HL-60 (cell line): ENCODE results near the gene TMEM244.

Experiments used
- POLR2AphosphoS5 ChIP-seq: IDR thresholded peaks from 2 replicates; pipeline ENCODE4 v1.6.1; 2012; ENCODE audit warnings: low read depth
- TF ChIP-seq, protein P1 (sequence below): IDR thresholded peaks from one replicate; pipeline ENCODE4 v1.5.1; 2011; ENCODE audit warnings: low read length, control low read depth, inconsistent platforms; ENCODE audit not compliant: insufficient read depth
- TF ChIP-seq, protein P2 (sequence below): IDR thresholded peaks from 2 replicates; pipeline ENCODE4 v1.6.1; 2012; ENCODE audit warnings: low read depth; ENCODE audit not compliant: insufficient replicate concordance

DNA sequence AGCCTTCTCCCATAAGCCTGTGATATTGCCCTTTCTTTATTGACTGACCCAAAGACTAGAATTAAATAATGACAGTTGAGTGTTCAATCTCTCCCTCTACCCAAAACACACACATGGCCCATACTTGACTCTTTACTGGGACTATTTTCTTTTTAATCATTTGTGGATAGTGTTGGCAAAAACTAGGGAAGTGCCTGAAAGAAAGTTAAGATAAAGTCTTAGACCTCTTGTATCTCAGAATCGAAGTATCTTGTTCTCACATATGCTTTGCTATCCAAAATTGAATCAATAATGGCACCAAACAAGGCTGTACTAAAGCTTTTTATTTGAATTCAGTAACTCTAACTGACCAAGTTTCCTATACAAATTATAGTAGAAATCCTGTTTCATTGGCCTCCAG, 19.0 kb downstream of the TMEM244 start:
- TF ChIP-seq, protein P1, sequence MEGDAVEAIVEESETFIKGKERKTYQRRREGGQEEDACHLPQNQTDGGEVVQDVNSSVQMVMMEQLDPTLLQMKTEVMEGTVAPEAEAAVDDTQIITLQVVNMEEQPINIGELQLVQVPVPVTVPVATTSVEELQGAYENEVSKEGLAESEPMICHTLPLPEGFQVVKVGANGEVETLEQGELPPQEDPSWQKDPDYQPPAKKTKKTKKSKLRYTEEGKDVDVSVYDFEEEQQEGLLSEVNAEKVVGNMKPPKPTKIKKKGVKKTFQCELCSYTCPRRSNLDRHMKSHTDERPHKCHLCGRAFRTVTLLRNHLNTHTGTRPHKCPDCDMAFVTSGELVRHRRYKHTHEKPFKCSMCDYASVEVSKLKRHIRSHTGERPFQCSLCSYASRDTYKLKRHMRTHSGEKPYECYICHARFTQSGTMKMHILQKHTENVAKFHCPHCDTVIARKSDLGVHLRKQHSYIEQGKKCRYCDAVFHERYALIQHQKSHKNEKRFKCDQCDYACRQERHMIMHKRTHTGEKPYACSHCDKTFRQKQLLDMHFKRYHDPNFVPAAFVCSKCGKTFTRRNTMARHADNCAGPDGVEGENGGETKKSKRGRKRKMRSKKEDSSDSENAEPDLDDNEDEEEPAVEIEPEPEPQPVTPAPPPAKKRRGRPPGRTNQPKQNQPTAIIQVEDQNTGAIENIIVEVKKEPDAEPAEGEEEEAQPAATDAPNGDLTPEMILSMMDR: no peak
- TF ChIP-seq, protein P2, sequence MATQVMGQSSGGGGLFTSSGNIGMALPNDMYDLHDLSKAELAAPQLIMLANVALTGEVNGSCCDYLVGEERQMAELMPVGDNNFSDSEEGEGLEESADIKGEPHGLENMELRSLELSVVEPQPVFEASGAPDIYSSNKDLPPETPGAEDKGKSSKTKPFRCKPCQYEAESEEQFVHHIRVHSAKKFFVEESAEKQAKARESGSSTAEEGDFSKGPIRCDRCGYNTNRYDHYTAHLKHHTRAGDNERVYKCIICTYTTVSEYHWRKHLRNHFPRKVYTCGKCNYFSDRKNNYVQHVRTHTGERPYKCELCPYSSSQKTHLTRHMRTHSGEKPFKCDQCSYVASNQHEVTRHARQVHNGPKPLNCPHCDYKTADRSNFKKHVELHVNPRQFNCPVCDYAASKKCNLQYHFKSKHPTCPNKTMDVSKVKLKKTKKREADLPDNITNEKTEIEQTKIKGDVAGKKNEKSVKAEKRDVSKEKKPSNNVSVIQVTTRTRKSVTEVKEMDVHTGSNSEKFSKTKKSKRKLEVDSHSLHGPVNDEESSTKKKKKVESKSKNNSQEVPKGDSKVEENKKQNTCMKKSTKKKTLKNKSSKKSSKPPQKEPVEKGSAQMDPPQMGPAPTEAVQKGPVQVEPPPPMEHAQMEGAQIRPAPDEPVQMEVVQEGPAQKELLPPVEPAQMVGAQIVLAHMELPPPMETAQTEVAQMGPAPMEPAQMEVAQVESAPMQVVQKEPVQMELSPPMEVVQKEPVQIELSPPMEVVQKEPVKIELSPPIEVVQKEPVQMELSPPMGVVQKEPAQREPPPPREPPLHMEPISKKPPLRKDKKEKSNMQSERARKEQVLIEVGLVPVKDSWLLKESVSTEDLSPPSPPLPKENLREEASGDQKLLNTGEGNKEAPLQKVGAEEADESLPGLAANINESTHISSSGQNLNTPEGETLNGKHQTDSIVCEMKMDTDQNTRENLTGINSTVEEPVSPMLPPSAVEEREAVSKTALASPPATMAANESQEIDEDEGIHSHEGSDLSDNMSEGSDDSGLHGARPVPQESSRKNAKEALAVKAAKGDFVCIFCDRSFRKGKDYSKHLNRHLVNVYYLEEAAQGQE: no peak
- TF ChIP-seq POLR2AphosphoS5: no peak
